Raji (cell line): Measurements from ENCODE around the gene MRPS22.

Experiments used
- POLR2A ChIP-seq: IDR thresholded peaks from 2 replicates; pipeline ENCODE4 v1.6.1; 2011; ENCODE audit warnings: low read depth, low read length, control low read depth; ENCODE audit not compliant: insufficient read depth

The MRPS22 gene

DNA sequence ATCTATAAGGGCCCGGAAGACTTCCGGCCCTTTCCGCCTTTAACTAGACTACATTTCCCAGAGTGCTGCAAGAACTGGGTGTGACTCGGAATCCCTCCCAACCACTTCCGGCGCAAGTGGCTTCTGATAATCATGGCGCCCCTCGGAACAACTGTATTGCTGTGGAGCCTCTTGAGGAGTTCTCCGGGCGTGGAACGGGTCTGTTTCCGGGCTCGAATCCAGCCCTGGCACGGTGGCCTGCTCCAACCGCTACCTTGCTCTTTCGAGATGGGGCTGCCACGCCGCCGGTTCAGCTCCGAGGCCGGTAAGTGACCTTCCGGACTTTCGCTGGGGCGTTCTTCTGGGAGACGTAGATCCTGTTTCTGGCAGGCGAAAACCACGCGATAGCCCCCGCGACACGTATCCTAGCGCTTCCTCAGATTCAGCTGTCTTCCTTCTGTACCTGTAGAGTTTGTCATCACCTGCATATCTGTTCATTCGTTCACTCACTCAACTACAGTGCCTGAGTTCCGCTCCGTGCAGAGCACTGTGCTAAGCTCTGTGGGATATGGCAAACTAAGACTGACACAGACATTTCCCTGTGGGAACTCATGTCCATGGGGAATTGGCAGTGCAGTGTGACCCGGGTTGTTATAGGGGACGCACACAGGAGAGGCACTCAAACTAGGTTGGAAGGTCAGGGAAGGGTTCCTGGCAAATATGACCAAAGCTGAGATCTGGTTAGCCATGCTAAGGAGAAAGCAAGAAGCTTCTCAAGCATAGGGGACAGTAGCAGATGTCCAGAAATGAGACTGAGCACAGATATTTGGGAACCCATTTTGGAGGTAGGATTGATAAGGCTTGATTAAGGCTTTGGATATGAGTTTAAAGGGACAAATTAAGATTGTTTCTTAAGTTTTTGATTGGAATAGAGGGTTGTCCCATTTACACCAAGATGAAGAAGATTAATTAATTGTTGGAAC, at the start of gene MRPS22:
TSS of gene MRPS22 (plus strand) at position 126 of the 962 bp plus-strand sequence. CDS start at position 133, 7 bp downstream.
- peak; percentile 79 for TF ChIP-seq POLR2A

- TF ChIP-seq POLR2A = no peak
These were observed 48.8 kb upstream of the MRPS22 start for GRCh38 chr3:139295040-139295439.

DNA sequence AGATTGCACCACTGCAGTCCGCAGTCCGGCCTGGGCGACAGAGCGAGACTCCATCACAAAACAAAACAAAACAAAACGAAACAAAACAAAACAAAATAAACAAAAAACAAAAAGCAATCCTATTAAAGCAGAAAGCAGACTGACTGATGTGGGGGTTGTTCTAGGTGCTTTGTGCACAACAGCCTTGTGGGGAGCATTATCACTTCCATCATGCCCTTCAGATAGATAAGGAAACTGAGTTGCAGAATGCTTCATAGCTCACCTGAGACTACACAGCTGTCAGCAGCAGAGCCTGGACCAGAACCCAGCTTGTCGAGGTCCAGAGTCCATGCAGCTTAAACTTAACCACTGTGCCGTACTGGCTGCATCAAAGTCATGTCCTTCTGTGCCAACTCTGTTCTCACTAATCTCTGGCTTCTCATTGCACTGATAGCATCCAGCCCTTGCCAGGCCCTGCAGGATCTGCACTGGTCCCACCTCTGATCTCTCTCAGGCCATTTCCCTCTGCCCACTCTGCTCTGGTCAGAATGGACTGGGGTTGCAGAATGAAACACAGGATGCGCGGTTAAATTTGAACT, 47.6 kb upstream of the MRPS22 start:
- no peak for TF ChIP-seq POLR2A

DNA sequence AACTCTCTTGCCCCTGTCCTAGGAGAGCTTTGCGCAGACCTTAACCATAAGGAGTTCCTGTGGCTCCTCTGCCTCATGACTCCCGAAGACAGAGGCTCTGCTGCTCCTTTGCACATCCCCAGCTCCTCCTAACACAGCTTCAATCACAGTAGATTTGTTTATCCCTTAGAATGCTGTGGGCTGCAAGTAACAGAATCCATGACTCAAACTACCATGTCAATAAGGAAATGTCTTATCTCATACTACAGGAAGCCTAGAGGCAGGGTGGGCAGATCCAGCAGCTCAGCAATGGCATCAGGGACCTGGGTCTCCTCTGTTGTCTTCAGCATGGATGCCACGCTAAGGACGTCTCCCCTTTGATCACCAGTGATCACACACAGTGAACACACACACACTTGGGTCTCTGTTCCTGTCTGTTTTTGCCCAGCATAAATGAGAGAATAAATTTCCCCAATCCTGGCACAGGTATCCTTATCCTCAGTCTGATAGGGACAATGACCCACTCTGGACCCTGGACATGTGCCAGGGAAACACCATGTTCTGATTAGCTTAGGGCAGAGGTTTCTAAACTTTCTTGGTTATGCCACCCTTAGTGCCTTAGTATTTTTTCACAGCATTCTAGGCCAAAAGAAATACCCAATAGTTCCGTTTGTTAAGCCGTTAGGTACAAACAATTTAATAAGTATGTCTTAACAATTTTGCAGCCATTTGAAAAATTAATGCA, 46.1 kb upstream of the MRPS22 start:
- no peak for TF ChIP-seq POLR2A

DNA sequence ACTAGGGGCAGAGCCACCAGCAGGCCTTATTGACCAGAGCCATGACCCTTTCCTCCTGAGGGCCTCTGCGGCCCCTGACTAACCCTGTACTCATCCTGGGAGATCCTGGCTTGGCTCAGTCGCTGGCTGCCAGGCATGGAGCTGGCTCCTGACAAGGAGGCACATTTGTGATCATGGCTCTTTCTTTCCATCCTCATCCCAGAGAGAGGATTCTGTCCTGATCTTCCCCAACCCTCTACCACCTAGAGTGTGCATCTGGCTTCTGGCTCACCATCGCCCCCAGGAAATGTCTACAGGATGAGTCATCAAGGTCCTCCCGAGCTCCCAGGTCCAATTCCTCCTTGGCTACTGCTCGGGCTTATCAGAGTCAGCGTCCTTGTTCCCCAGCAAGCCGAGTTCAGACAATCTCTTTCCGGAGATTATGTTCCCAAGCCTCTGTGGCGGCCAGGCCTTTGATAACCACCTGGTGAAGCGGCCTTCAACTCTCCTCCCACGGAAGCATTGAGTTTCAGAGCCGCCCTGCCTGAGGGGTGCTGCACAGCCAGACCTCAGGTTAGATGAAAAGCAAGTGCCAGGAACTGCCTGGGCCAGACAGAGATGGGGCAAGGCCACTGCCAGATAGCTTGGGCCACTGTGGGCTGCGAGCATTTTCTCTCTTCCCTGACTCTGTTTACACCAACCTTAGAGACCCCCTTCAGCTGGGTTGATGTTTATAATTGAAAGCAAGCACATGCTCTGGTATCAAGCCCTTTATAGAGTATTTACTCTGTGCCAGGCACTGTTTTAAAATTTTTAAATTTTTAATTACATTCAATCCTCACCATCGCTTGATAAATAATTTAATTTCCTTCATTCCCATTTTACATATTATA, 44.3 kb upstream of the MRPS22 start:
- TF ChIP-seq POLR2A = no peak

GRCh38 chr3:139300416-139300815, 43.4 kb upstream of the MRPS22 start:
- TF ChIP-seq POLR2A = no peak

DNA sequence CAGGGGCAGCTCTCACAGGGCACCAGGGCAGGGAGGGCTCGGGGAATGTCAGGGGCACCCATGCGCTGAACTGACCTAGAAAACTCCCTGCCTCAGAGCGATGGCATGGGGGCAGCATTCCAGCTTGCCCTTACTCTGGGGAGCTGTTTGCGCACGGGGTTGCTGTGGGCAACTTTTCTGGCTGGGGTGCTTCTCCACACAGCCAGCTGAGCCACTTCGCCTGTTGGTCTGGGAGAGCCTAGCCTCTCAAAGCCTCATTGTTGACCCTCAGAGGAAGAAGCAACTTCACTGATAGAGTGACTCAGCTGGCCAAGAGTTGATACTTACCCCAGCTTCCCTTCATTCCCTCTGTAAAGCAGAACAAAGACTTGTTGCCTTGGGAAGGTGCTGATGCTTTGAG, 42.6 kb upstream of the MRPS22 start:
- no peak for TF ChIP-seq POLR2A

DNA sequence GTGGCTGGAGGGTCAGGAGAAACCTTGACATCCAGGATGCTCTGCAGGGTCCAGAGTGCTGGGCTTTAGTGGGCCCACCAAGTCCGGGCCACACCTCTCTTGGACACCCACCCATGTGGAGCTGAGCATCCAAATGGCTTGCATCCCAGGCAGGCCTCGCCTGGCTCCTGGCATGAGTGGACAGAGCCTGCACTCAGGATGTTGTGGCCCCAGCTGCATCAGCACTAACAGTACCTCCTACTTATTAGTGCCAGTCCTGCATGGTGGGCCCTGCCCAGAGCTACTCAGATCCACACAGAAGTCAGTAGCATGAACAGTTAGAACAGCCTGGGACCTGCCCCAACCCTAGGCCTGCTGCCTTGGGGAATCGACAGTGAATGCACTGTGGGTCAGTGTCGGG, 42.2 kb upstream of the MRPS22 start:
- TF ChIP-seq POLR2A = no peak

DNA sequence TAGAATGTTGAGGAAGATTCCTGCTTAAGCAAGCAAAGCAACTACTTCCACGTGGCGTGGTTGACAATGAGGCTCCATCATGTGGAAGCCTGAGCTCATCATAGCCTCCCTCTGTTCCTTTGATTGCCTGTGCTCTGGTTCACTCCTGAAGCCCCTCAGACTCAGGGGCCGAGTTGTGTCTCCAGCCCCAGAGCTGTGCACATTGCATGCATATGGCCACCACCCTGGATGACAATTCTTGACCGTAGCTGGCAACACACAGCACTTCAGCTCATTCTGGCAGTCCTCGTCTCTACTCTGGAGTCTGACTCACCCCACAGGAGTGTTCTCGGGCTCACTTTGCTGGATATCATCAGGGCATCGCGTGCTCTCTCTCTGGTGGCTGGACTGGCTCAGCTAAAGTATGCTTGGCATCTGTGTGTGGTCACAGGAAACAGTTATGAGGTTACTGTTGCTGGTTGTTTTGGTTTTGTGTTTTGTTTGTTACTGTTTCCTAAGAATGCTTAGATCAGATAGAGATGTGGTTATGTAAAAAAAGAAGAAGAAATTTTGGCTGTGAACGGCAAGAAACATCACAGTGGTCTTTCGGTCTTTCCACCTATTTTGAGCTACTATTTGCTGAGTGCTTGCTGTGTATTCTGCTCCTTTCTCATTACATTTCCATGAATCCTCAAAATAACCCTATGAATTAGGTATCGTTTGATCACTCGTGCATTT, 41.6 kb upstream of the MRPS22 start:
- TF ChIP-seq POLR2A = no peak

DNA sequence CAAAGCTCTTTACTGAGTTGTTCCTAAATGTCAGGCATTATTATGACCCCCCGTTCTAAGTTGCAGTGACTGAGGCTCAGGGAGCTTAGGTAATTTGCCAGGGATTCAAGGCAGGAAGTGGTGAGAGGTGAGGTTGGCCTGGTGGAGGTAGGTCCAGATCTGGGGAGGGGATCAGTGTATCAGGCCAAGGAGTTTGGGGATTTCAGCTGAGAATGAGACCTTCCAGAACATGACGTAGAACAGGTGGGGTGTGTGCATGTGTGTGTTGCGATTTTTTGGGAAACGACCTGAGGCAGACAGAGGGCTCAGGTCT, 41.1 kb upstream of the MRPS22 start:
- no peak for TF ChIP-seq POLR2A

- TF ChIP-seq POLR2A = no peak
These were observed 40.6 kb upstream of the MRPS22 start for GRCh38 chr3:139303216-139303615.

- TF ChIP-seq POLR2A = no peak
These were observed 39.4 kb upstream of the MRPS22 start for GRCh38 chr3:139304383-139304782.

DNA sequence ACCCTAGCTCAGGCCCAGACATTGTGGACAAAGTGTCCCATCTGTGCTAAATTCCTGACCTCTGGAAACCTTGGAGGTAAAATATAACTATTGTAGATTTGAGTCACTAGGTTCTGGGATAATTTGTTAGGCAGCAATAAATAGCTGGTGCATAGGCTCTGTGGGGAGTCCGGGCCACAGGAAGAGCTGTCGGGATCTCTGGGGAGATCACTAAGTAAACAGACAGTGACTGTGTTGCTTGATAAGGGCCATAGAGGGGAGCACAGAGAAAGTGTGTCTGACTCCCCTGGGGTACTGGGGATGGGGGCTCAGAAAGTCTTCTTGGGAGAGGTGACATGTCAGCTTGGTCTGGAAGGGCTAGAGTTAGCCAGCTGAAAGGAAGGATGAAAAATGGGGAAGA, 37.7 kb upstream of the MRPS22 start:
- no peak for TF ChIP-seq POLR2A

DNA sequence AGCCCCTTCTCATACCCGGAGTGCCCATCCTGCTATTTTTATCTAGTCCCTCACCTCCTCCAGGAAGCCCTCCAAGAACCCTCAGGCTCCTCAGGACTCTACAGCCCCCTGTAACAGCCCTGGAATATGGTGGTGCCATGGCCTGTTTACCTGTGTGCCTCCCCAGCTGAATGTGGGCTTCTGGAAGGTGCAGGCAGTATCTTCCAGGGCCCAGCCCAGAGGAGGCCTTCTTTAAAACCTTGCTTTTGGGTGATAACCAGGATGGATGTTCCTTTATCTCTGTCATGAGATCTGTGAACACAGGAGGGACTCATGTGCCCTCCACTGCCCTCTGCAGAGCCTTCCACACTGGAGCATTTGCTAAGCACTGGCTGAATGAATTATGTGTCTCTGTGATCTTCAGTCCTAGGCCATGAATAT, 36.7 kb upstream of the MRPS22 start:
- TF ChIP-seq POLR2A = no peak
